GM12891 (cell line): ENCODE data around the gene STEAP1B.

ENCODE experiments used
- PAX5 ChIP-seq: IDR thresholded peaks from 2 replicates; pipeline ENCODE4 v1.6.1; 2011; ENCODE audit warnings: low read length, moderate library complexity, mild to moderate bottlenecking; ENCODE audit not compliant: insufficient read depth, severe bottlenecking
- POLR2A ChIP-seq: IDR thresholded peaks from 2 replicates; pipeline ENCODE4 v1.6.1; 2011; ENCODE audit warnings: low read depth, low read length, control low read depth
- POLR2AphosphoS5 ChIP-seq: IDR thresholded peaks from 2 replicates; pipeline ENCODE4 v1.6.1; 2011; ENCODE audit warnings: low read depth, low read length, control low read depth
- POU2F2 ChIP-seq: IDR thresholded peaks from 2 replicates; pipeline ENCODE4 v1.6.1; 2011; ENCODE audit warnings: low read depth, mild to moderate bottlenecking, control low read depth, low read length, moderate library complexity
- SPI1 ChIP-seq: IDR thresholded peaks from 2 replicates; pipeline ENCODE4 v1.6.1; 2011; ENCODE audit warnings: low read depth, low read length, control low read depth
- TAF1 ChIP-seq: IDR thresholded peaks from 2 replicates; pipeline ENCODE4 v1.6.1; 2011; ENCODE audit warnings: low read depth, low read length, control low read depth

DNA sequence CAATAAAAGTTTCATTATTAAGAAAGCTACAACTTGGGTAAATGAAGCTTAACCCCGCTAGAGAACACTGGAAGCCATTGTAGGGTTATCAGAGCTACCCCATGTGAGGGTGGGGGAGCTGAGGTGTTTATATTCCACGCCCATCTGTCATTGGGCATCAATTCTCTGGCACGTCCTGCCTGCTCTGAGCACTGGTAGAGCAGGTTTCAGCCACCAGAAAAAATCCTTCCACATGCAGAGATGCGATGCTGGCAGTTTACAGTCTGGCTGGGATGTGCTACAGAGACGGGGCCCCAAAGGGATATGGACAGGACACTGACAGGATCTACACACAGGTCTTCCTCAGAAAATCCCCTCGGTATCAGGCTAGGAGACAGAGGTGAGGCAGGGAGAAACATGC, 127.1 kb downstream of the STEAP1B start:
- TF ChIP-seq POLR2AphosphoS5 = no peak
- no peak for TF ChIP-seq POLR2A
- TF ChIP-seq TAF1 = no peak
- TF ChIP-seq SPI1 = no peak
- no peak for TF ChIP-seq PAX5
- no peak for TF ChIP-seq POU2F2
